ENCODE results near the gene RYR1.

The RYR1 gene

GRCh38 chr19:38430931-38431330, 2.6 kb upstream of the RYR1 start:
- no peaks in the 10 kb centered on the region for H3K9me3 ChIP-seq
- peaks cover 0 to 46% of the 10 kb centered on the region in 2 donors for H3K27me3 ChIP-seq
- no peak overlapping the region for H3K27ac ChIP-seq
- H3K4me3 ChIP-seq, result no peak overlapping the region
- peaks cover 0 to 6% (median 0%) of the 10 kb centered on the region in 4 donors for H3K4me1 ChIP-seq
- no peak for DNase-seq
- intact Hi-C loops (cut with DNase I; ENCODE audit: low total_unique reads), result no loop called here
- TF ChIP-seq CTCF (IDR thresholded peaks at IDR 0.05), result no peak
- H3K36me3 ChIP-seq, result no peaks in the 10 kb centered on the region

- Histone ChIP-seq H3K4me1 (peaks cover 0 to 6% (median 0%) of the 10 kb centered on the region in 4 donors), H3K27me3 (peaks cover 0 to 51% of the 10 kb centered on the region in 2 donors), H3K4me3 (peak overlapping the region in 1 of 2 donors; percentile 14), H3K27ac (no peak overlapping the region), H3K9me3 (no peaks in the 10 kb centered on the region), H3K36me3 (no peaks in the 10 kb centered on the region)
- intact Hi-C loops (cut with DNase I; ENCODE audit: low total_unique reads), result no loop called here
- no peak for TF ChIP-seq CTCF (IDR thresholded peaks at IDR 0.05)
- DNase-seq, result peak in 1 of 2 donors; percentile 50
These were observed 1.1 kb downstream of the RYR1 start for GRCh38 chr19:38434549-38435051.

- peaks cover 0 to 62% of the 10 kb centered on the region in 2 donors for H3K27me3 ChIP-seq
These were observed 3.8 kb downstream of the RYR1 start for GRCh38 chr19:38437295-38437694.

GRCh38 chr19:38437917-38438316, 4.4 kb downstream of the RYR1 start:
- no peak overlapping the region for H3K4me3 ChIP-seq
- H3K4me1 ChIP-seq, result peaks cover 0 to 6% (median 0%) of the 10 kb centered on the region in 4 donors
- intact Hi-C loops (cut with DNase I; ENCODE audit: low total_unique reads), result no loop called here
- TF ChIP-seq CTCF (IDR thresholded peaks at IDR 0.05), result no peak
- H3K27me3 ChIP-seq, result peaks cover 0 to 62% of the 10 kb centered on the region in 2 donors
- no peaks in the 10 kb centered on the region for H3K9me3 ChIP-seq
- no peak overlapping the region for H3K27ac ChIP-seq
- no peak for DNase-seq
- H3K36me3 ChIP-seq, result no peaks in the 10 kb centered on the region

More at GRCh38 chr19:38437295-38437694, 3.8 kb downstream of the RYR1 start:
- Histone ChIP-seq H3K9me3 (no peaks in the 10 kb centered on the region), H3K27ac (no peak overlapping the region), H3K4me1 (peaks cover 0 to 6% (median 0%) of the 10 kb centered on the region in 4 donors), H3K4me3 (no peak overlapping the region), H3K36me3 (no peaks in the 10 kb centered on the region)
- intact Hi-C loops (cut with DNase I; ENCODE audit: low total_unique reads), result no loop called here
- DNase-seq, result no peak
- no peak for TF ChIP-seq CTCF (IDR thresholded peaks at IDR 0.05)

GRCh38 chr19:38440592-38440991, 7.1 kb downstream of the RYR1 start:
- H3K4me1 ChIP-seq, result no peaks in the 10 kb centered on the region
- no peaks in the 10 kb centered on the region for H3K9me3 ChIP-seq
- H3K27me3 ChIP-seq, result peaks cover 0 to 35% of the 10 kb centered on the region in 2 donors
- intact Hi-C loops (cut with DNase I; ENCODE audit: low total_unique reads), result no loop called here
- no peak overlapping the region for H3K27ac ChIP-seq
- DNase-seq, result no peak
- no peaks in the 10 kb centered on the region for H3K36me3 ChIP-seq
- no peak for TF ChIP-seq CTCF (IDR thresholded peaks at IDR 0.05)
- no peak overlapping the region for H3K4me3 ChIP-seq
